ENCODE measurements around the gene MVB12B. TPM values are rescaled to one million over a fixed set of nuclear protein-coding genes. Genes with fewer than 3 reads are reported as not detected.

MVB12B gene
- total RNA-seq, 2 experiments from 2014 or later, result 2.6 TPM

DNA sequence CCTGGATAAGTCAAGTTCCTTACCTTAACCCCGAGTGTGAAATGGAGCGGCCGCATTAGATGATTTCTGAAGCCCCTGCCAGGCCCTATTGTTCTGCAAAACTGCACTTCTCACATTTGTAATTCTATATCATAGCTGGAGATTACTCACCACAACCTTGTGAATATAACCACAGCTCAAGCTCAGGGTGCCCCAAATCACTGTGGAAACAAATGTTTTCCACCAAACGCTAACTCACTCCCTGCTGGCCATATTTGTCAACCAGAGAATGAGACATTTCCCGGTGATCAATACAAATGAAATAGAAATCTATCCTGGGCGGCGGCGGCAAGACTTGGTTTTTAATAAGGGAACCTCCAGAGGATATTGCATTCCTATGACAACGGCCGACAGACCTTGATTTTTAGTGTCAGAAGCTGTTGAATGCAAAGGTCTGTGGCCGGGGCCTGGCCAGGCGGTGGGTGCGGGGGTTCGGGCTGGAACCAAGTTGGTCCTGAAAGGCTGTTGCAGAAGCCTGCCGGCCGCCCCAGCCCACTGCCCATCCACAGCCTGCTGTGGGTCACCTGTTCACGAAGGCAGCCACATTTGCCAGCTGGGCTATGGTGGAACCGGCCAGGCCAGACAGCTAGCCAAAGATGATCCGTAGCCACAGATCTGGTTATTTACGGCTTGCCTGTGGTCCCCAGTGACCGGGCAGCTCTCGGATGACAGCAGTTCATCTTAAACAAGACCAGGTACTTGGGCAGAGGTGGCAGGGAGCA is 193.2 kb downstream of the MVB12B start:
- intact Hi-C loops (cut with micrococcal nuclease), result loop anchor here (5.0 kb wide), 1 partner anchor 37 kb away; no protein-coding TSS in a partner anchor
- DNase-seq, result no peak
- H3K27ac Mint-ChIP-seq, result no peak overlapping the region
- H3K36me3 Mint-ChIP-seq (ENCODE audit: low read depth), result no peaks in the 10 kb centered on the region
- no peak overlapping the region for H3K4me3 Mint-ChIP-seq
- no peaks in the 10 kb centered on the region for H3K9me3 Mint-ChIP-seq
- H3K4me1 Mint-ChIP-seq (ENCODE audit: low read depth), result peaks cover 31% of the 10 kb centered on the region
- peaks cover 48% of the 10 kb centered on the region for H3K27me3 Mint-ChIP-seq (ENCODE audit: low read depth)
- CTCF ChIA-PET, result interaction anchor here (1.1 to 1.2 kb wide), 2 partner anchors 21 to 38 kb away, joined by 3 to 4 read pairs; no protein-coding TSS in a partner anchor

DNA sequence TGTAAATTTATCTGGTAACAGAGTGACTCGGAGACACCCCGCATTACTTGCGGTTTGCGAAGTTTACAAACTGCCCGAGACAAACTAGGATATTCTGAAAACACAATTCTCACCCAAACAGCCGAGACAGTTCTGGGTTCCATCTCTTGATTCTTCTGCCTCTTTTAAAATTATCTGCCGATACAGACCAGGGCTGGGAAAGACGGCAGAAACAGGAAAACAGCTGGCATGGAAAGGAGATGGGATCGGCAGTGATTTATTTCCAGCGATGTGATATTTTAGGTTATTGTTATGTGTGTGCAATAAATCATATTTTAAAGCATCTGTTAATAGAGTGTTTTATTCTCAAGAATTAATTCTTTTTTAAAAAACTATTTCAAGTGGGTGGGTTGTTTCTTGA is 193.8 kb downstream of the MVB12B start:
- no peaks in the 10 kb centered on the region for H3K9me3 Mint-ChIP-seq
- peaks cover 31% of the 10 kb centered on the region for H3K4me1 Mint-ChIP-seq (ENCODE audit: low read depth)
- CTCF ChIA-PET, result interaction anchor here (1.4 kb wide), 1 partner anchor 38 kb away, joined by 3 read pairs; no protein-coding TSS in a partner anchor
- no peak for DNase-seq
- H3K27me3 Mint-ChIP-seq (ENCODE audit: low read depth), result peaks cover 42% of the 10 kb centered on the region
- no peak overlapping the region for H3K4me3 Mint-ChIP-seq
- H3K27ac Mint-ChIP-seq, result no peak overlapping the region
- intact Hi-C loops (cut with micrococcal nuclease), result no loop called here
- H3K36me3 Mint-ChIP-seq (ENCODE audit: low read depth), result no peaks in the 10 kb centered on the region

DNA sequence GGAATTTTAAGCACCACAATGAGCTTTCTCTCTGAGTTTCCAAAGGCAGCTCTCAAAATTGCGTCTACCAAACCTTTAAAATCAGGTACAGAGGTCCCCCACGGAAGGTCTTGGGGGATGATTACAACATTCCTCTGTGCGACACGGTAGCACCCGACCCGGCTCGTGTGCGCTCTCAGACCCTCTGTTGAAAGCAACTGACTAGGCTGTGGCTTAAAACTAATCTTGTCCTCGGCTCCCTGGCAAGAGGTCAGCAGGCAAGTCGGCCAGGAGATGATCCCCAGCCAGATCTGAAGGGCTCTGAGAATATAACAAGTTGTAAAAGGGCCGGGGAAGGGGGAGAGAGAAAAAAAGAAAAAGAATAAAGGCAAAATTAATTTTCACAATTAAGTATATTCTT is 194.5 kb downstream of the MVB12B start:
- H3K27me3 Mint-ChIP-seq (ENCODE audit: low read depth), result peaks cover 41% of the 10 kb centered on the region
- H3K9me3 Mint-ChIP-seq, result no peaks in the 10 kb centered on the region
- no peaks in the 10 kb centered on the region for H3K36me3 Mint-ChIP-seq (ENCODE audit: low read depth)
- intact Hi-C loops (cut with micrococcal nuclease), result no loop called here
- DNase-seq, result no peak
- H3K4me3 Mint-ChIP-seq, result no peak overlapping the region
- no peak overlapping the region for H3K27ac Mint-ChIP-seq
- peaks cover 31% of the 10 kb centered on the region for H3K4me1 Mint-ChIP-seq (ENCODE audit: low read depth)
- CTCF ChIA-PET, result interaction anchor here (1.4 kb wide), 1 partner anchor 37 kb away, joined by 3 read pairs; no protein-coding TSS in a partner anchor

DNA sequence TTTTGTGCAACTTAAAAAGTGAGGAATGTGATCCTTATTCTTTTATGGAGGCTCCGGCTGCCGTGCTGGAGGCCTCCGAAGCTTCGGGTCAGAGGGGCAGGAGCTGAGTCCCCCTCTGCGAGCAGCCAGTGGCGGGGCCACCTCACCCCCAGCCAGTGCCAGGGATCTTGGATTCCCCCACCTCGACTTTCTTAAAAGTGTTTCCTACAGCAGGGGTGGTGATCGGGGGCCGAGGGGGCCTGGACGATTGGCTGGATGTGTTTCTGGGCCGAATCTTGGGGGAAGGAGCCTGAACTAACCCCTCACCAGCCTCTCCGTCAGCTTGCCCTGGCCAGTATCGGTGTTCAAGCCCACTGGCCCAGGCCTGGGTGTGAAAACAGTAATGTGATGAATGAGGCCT is 194.9 kb downstream of the MVB12B start:
- CTCF ChIA-PET, result interaction anchor here (1.4 kb wide), 1 partner anchor 37 kb away, joined by 3 read pairs; no protein-coding TSS in a partner anchor
- H3K9me3 Mint-ChIP-seq, result no peaks in the 10 kb centered on the region
- no peak for DNase-seq
- no peak overlapping the region for H3K4me3 Mint-ChIP-seq
- no peak overlapping the region for H3K27ac Mint-ChIP-seq
- no peaks in the 10 kb centered on the region for H3K36me3 Mint-ChIP-seq (ENCODE audit: low read depth)
- intact Hi-C loops (cut with micrococcal nuclease), result no loop called here
- peaks cover 38% of the 10 kb centered on the region for H3K27me3 Mint-ChIP-seq (ENCODE audit: low read depth)
- peaks cover 28% of the 10 kb centered on the region for H3K4me1 Mint-ChIP-seq (ENCODE audit: low read depth)

DNA sequence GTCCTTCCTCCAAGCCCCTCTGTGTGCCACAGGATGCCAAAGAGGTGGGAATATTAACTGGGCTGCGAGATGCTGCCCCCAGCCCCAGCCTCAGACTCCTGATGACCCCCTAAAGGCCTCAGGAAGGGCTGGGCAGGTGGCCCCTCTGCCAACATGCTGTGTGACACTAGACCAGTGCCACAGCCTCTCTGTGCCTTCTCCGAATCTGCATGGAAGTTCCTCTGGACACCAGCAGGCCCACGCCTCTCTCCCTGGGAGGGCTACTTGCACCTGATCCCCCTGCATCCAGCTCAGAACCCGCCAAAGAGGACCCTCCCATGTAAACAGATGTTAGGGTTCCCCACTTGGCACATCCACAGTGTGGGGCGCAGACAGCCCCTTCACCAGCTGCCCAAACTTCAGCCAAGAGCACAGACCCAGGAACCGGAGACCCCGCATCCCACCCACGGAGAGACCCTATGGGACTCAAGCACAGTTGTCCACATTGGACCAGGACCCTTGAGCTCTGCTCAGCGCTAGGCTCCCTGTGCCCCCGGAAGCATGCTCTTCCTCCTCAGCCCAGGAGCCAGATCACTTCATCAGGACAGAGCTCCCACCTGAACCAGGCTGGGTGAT is 195.5 kb downstream of the MVB12B start:
- H3K4me3 Mint-ChIP-seq, result no peak overlapping the region
- CTCF ChIA-PET, result interaction anchor here (1.4 kb wide), 1 partner anchor 36 kb away, joined by 3 read pairs; no protein-coding TSS in a partner anchor
- peaks cover 23% of the 10 kb centered on the region for H3K4me1 Mint-ChIP-seq (ENCODE audit: low read depth)
- no peaks in the 10 kb centered on the region for H3K9me3 Mint-ChIP-seq
- intact Hi-C loops (cut with micrococcal nuclease), result no loop called here
- DNase-seq, result no peak
- no peak overlapping the region for H3K27ac Mint-ChIP-seq
- H3K27me3 Mint-ChIP-seq (ENCODE audit: low read depth), result peaks cover 34% of the 10 kb centered on the region
- H3K36me3 Mint-ChIP-seq (ENCODE audit: low read depth), result no peaks in the 10 kb centered on the region

DNA sequence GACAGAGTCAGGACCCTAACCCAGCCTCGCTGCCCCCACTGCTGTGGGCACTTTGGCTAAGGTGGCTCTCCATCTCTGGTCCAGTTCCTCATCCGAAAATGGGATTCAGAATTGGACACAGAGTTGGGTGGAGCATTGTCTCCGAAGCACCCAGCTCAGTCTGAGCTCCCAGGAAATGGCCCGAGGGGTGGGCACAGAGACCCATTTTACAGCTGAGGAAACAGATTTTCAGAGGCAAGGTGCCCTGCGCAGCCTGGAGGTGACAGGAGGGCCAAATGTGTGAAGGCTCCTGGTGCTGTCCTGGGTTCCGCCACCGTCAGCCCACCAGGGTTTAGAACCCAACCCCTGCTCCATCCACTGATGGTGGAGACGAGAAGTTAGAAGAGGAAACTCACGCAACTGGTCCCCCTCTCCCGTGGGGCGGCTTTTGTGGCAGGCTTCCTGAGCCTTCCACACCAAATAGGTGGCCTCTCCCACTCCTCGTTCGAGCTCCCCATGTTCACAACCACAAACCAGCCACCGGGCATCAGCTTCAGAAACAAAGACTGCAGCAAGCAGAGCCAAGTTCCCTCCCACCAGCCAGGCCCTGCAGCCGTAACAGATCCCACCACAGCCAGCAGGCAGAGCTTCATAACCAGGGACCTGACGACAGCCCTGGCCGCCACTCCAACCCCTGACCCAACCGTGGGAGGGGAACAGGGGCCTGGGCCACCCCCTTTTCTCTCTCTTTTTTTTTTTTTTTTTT is 196.2 kb downstream of the MVB12B start:
- no peak overlapping the region for H3K4me3 Mint-ChIP-seq
- peaks cover 16% of the 10 kb centered on the region for H3K4me1 Mint-ChIP-seq (ENCODE audit: low read depth)
- DNase-seq, result no peak
- H3K9me3 Mint-ChIP-seq, result no peaks in the 10 kb centered on the region
- CTCF ChIA-PET, result no interaction called here
- peaks cover 27% of the 10 kb centered on the region for H3K27me3 Mint-ChIP-seq (ENCODE audit: low read depth)
- H3K36me3 Mint-ChIP-seq (ENCODE audit: low read depth), result no peaks in the 10 kb centered on the region
- no peak overlapping the region for H3K27ac Mint-ChIP-seq
- intact Hi-C loops (cut with micrococcal nuclease), result no loop called here

DNA sequence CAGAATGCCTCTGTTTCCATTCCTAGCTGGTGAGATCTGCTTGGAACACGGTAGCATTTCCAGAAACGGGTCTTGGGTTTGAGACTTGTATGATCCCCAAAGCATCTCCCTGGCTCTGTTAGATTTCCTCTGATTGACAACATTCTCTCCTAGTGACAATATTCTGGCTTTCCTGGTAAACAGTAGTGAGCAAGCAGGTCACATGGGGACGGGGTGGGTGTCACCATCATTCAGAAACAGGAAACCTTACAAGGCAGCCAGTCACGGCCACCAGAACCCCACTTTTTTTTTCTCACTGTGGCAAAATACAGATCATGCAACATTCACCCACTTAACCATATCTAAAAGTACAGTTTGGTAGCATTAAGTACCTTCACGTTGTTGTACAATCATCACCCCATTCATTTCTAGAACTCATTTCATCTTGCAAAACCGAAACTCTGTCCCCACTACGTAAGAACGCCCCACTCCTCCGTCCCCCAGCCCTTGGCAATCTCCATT is 197.0 kb downstream of the MVB12B start:
- H3K27me3 Mint-ChIP-seq (ENCODE audit: low read depth), result peaks cover 19% of the 10 kb centered on the region
- no peak overlapping the region for H3K4me3 Mint-ChIP-seq
- peak; percentile 45 for DNase-seq
- CTCF ChIA-PET, result no interaction called here
- peaks cover 12% of the 10 kb centered on the region for H3K4me1 Mint-ChIP-seq (ENCODE audit: low read depth)
- no peak overlapping the region for H3K27ac Mint-ChIP-seq
- intact Hi-C loops (cut with micrococcal nuclease), result no loop called here
- H3K9me3 Mint-ChIP-seq, result no peaks in the 10 kb centered on the region
- H3K36me3 Mint-ChIP-seq (ENCODE audit: low read depth), result no peaks in the 10 kb centered on the region

DNA sequence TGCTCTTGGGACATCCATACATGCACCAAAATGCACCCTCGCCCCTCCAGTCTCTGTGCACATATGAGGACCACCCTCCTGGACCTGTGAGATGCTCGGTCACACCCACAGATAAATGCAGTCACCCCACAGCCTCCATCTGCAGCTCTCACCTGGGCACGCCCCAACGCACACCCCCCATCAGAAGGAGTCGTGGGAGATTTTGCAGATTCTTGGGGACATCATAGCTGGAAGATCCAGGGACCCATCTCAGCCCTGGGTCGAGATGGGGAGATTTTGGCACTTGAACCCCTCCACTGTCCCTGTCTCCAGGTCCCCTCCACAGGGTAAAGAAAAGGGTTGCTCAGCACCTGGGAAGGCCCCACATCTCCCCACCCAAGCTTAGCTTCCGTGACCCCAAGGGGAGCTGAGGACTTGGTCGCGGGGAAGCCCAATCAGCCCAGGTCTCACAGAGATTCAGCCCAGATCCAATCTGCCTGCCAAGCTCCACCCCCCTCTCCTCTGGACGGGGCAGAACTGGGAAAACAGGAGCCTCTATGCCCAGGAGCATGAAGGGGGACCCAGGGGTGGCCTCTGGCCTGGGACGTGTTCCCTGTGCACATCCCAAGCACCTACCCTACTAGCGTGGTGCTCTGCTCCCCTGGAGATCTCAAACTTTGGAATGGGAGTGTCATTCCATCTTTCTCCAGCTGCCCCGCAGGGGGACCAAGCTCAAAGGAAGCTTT is 197.9 kb downstream of the MVB12B start:
- CTCF ChIA-PET, result interaction anchor here (3.3 kb wide), 1 partner anchor 10 kb away, joined by 11 read pairs; no protein-coding TSS in a partner anchor
- H3K9me3 Mint-ChIP-seq, result no peaks in the 10 kb centered on the region
- intact Hi-C loops (cut with micrococcal nuclease), result no loop called here
- peaks cover 12% of the 10 kb centered on the region for H3K27me3 Mint-ChIP-seq (ENCODE audit: low read depth)
- no peak overlapping the region for H3K4me3 Mint-ChIP-seq
- no peak overlapping the region for H3K27ac Mint-ChIP-seq
- no peak for DNase-seq
- H3K4me1 Mint-ChIP-seq (ENCODE audit: low read depth), result peaks cover 12% of the 10 kb centered on the region
- no peaks in the 10 kb centered on the region for H3K36me3 Mint-ChIP-seq (ENCODE audit: low read depth)

DNA sequence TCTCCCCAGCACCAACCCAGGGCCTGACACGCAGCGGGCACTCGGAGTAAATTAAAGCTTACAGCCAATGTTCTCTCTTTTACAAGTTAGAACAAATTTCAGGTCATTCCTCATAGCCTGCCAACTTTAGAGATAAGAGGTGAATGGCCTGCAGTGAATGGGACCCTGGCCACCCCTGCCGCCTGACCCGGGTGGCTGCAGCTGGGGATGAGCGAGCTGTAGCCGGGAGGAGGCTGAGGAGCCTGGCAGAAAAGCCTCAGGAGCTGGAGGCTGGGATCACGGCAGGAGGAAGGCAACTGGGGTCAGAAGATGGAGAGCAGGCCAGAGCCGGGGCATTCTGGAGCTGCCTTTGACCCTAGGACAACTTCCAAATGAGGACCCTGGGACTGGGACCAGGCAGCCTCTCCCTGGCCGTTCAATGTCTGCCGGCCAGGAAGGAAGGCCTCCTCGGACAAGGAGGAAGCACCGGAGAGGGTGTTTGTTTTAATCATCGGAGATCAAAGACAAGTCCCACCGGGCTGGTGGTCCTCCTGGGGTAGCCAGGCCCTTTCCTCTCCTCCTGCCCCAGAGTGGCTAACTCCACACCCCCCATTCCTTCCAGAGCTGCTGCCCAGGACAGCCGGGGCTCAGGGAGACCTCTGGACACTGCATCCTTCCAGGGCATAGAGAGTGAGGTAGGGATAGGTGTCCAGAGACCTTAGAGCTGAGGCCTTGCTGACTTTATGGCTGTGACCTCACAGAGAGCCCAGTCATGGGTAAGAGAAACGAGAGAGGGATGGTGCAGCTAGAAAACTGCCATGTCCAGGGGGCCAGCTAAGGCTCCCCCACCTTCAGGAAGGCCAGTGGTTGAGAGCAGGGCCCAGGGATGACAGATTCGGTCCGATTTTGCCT is 199.8 kb downstream of the MVB12B start:
- Mint-ChIP-seq H3K36me3 (ENCODE audit: low read depth) (no peaks in the 10 kb centered on the region), H3K27me3 (ENCODE audit: low read depth) (peaks cover 5% of the 10 kb centered on the region), H3K4me1 (ENCODE audit: low read depth) (peaks cover 12% of the 10 kb centered on the region), H3K9me3 (no peaks in the 10 kb centered on the region), H3K27ac (no peak overlapping the region), H3K4me3 (no peak overlapping the region)
- intact Hi-C loops (cut with micrococcal nuclease), result no loop called here
- CTCF ChIA-PET, result interaction anchor here (0.8 to 3.3 kb wide), 2 partner anchors 12 to 32 kb away, joined by 3 to 11 read pairs; no protein-coding TSS in a partner anchor
- no peak for DNase-seq

DNA sequence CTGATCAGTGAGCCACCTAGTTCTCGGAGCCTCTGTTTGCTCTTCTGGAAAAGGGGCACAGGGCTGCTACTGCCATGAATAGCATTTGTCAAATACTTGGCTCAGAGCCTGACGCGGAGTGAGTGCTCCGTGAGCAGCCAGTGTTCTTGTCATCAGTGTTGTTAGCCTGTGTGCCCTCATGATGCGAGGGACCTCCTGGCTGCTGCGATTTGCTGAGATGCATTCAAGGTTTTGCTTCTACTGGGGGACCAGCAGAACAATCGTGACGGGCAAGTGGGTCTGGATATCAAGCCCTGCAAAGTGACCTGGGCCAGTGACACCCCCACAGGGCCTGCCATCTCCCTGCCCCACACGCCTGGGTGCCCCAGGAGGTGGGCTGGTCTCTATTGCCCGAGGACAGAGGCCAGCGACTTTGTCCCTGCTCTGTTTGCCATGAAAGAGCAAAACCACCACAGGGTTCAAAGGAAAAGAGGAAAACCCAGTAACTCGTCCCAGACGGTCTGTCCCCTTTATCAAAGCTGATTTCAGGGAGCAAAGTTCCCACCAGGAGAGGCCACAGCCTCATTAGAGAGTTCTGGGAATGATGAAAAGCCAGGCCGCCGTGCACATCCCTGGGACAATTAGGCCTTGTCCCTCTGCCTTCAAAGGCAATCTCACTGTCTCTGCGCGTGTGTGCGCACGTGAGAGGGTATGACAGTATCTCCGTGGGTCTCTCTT is 200.6 kb downstream of the MVB12B start:
- CTCF ChIA-PET, result interaction anchor here (3.3 kb wide), 1 partner anchor 13 kb away, joined by 11 read pairs; no protein-coding TSS in a partner anchor
- Mint-ChIP-seq H3K36me3 (ENCODE audit: low read depth) (no peaks in the 10 kb centered on the region), H3K4me3 (no peak overlapping the region), H3K27me3 (ENCODE audit: low read depth) (peaks cover 2% of the 10 kb centered on the region), H3K4me1 (ENCODE audit: low read depth) (peaks cover 12% of the 10 kb centered on the region), H3K9me3 (no peaks in the 10 kb centered on the region), H3K27ac (no peak overlapping the region)
- no peak for DNase-seq
- intact Hi-C loops (cut with micrococcal nuclease), result no loop called here

All from activated naive CD4-positive, alpha-beta T cell treated with anti-CD3 and anti-CD28 coated beads for 36 hours (primary cell).